ENCODE data around the gene SRMS. TPM values are rescaled to one million over a fixed set of nuclear protein-coding genes. Genes with fewer than 3 reads are reported as not detected.

Gene SRMS
- total and polyA plus RNA-seq, 4 donors, result not detected

- Histone ChIP-seq H3K9ac (ENCODE audit: low read depth in 1 of 2, low read length in 2 of 2) (no peak overlapping the region), H3K27ac (ENCODE audit: low read depth in 1 of 2, low read length in 2 of 2) (no peak overlapping the region), H3K27me3 (ENCODE audit: control insufficient read depth in 4 of 4, insufficient read depth in 4 of 4, low read length in 3 of 4) (peaks cover 0 to 3% (median 0%) of the 10 kb centered on the region in 4 donors), H3K4me1 (ENCODE audit: control insufficient read depth in 4 of 4, insufficient read depth in 4 of 4, low read length in 3 of 4) (no peaks in the 10 kb centered on the region), H3K36me3 (ENCODE audit: control insufficient read depth in 4 of 4, insufficient read depth in 3 of 4, low read depth in 1 of 4, low read length in 3 of 4) (no peaks in the 10 kb centered on the region), H3K4me3 (ENCODE audit: low read depth in 1 of 3, low read length in 3 of 3) (no peak overlapping the region), H3K9me3 (ENCODE audit: control insufficient read depth in 4 of 4, low read length in 3 of 4) (peaks cover 0 to 6% (median 4%) of the 10 kb centered on the region in 4 donors)
- 88% methylated on average over 12 of the region's 12 CpGs for WGBS
- no peak for DNase-seq (ENCODE audit: low spot score)
- no peak for TF ChIP-seq FOXA1 (IDR thresholded peaks at IDR 0.05)
These were observed 41.8 kb downstream of the SRMS start for GRCh38 chr20:63505723-63506122.

GRCh38 chr20:63505281-63505680, 42.3 kb downstream of the SRMS start:
- Histone ChIP-seq H3K4me1 (ENCODE audit: control insufficient read depth in 4 of 4, insufficient read depth in 4 of 4, low read length in 3 of 4) (no peaks in the 10 kb centered on the region), H3K27me3 (ENCODE audit: control insufficient read depth in 4 of 4, insufficient read depth in 4 of 4, low read length in 3 of 4) (peaks cover 0 to 3% (median 0%) of the 10 kb centered on the region in 4 donors), H3K36me3 (ENCODE audit: control insufficient read depth in 4 of 4, insufficient read depth in 3 of 4, low read depth in 1 of 4, low read length in 3 of 4) (no peaks in the 10 kb centered on the region), H3K9ac (ENCODE audit: low read depth in 1 of 2, low read length in 2 of 2) (no peak overlapping the region), H3K27ac (ENCODE audit: low read depth in 1 of 2, low read length in 2 of 2) (no peak overlapping the region), H3K4me3 (ENCODE audit: low read depth in 1 of 3, low read length in 3 of 3) (no peak overlapping the region), H3K9me3 (ENCODE audit: control insufficient read depth in 4 of 4, low read length in 3 of 4) (peaks cover 0 to 6% (median 4%) of the 10 kb centered on the region in 4 donors)
- 85% methylated on average over 8 of the region's 8 CpGs for WGBS
- DNase-seq (ENCODE audit: low spot score), result no peak
- TF ChIP-seq ATF3 (IDR thresholded peaks at IDR 0.05) (no peak), HNF4A (conservative IDR thresholded peaks at IDR 0.05) (no peak), YY1 (IDR thresholded peaks at IDR 0.05) (no peak), FOXA2 (IDR thresholded peaks at IDR 0.05) (no peak), NR2F2 (IDR thresholded peaks at IDR 0.05) (no peak), SP1 (IDR thresholded peaks at IDR 0.05) (no peak), FOXA1 (IDR thresholded peaks at IDR 0.05) (no peak), MAX (IDR thresholded peaks at IDR 0.05) (no peak), RXRA (IDR thresholded peaks at IDR 0.05) (no peak), REST (IDR thresholded peaks at IDR 0.05) (no peak), HNF4G (IDR thresholded peaks at IDR 0.05) (no peak), GABPA (IDR thresholded peaks at IDR 0.05 in 1 of 2, conservative IDR thresholded peaks at IDR 0.05 in 1 of 2) (no peak), RAD21 (IDR thresholded peaks at IDR 0.05) (no peak), CTCF (IDR thresholded peaks at IDR 0.05; ENCODE audit: low read depth, low read length, missing input control) (no peak), JUND (IDR thresholded peaks at IDR 0.05) (no peak), EGR1 (IDR thresholded peaks at IDR 0.05; ENCODE audit: low read depth in 2 of 2) (no peak), ZBTB33 (IDR thresholded peaks at IDR 0.05) (no peak), TAF1 (conservative IDR thresholded peaks at IDR 0.05) (no peak)

Data from liver (tissue), 9 donors.